A549 (cell line): ENCODE results near the gene C19orf25.

ENCODE experiments used
- CEBPB ChIP-seq, 2 experiments: fragments of >200 bp in 1 of 2; sonication (Bioruptor Twin) in 1 of 2; formaldehyde crosslinking in 1 of 2; IDR thresholded peaks; 2 replicates each; pipeline ENCODE4 v1.6.1; 2012 to 2016
- CHD2 ChIP-seq: fragments of 150-350 bp; IDR thresholded peaks from 2 replicates; pipeline ENCODE4 v1.6.1; 2014; ENCODE audit warnings: low read length; ENCODE audit not compliant: partially characterized antibody
- CTCF ChIP-seq: fragments of >200 bp; sonication (Bioruptor Twin); formaldehyde crosslinking; IDR thresholded peaks from 3 replicates; pipeline ENCODE4 v1.5.1; 2016
- EP300 ChIP-seq, 2 experiments: fragments of >200 bp; sonication (Bioruptor Twin); formaldehyde crosslinking; IDR thresholded peaks; 2 replicates in 1 of 2; 3 replicates in 1 of 2; pipeline ENCODE4 v1.6.1; 2016 to 2017
- MAFK ChIP-seq: fragments of 450-650 bp; IDR thresholded peaks from 2 replicates; pipeline ENCODE4 v1.6.1; 2014; ENCODE audit not compliant: partially characterized antibody
- MAZ ChIP-seq: fragments of 150-350 bp; IDR thresholded peaks from 2 replicates; pipeline ENCODE4 v1.6.1; 2014; ENCODE audit warnings: antibody characterized with exemption, low read depth, low read length, borderline replicate concordance
- POLR2A ChIP-seq: IDR thresholded peaks from 2 replicates; pipeline ENCODE4 v1.6.1; 2012; ENCODE audit warnings: mild to moderate bottlenecking, low read length
- RAD21 ChIP-seq, 2 experiments: fragments of >200 bp in 1 of 2; sonication (Bioruptor Twin) in 1 of 2; formaldehyde crosslinking in 1 of 2; IDR thresholded peaks in 1 of 2; conservative IDR thresholded peaks in 1 of 2; 2 replicates in 1 of 2; 3 replicates in 1 of 2; pipeline ENCODE4 v1.6.1; 2012 to 2018; ENCODE audit warnings: inconsistent platforms in 1 of 2
- RCOR1 ChIP-seq: fragments of 150-350 bp; IDR thresholded peaks from 2 replicates; pipeline ENCODE4 v1.6.1; 2014; ENCODE audit warnings: antibody characterized with exemption, low read length, low read depth
- SMC3 ChIP-seq: fragments of >200 bp; sonication (Bioruptor Twin); formaldehyde crosslinking; IDR thresholded peaks from 3 replicates; pipeline ENCODE4 v1.6.1; 2018; ENCODE audit warnings: inconsistent platforms
- TP53 ChIP-seq: fragments of 250-450 bp; sonication (Bioruptor Pico); IDR thresholded peaks from 2 replicates; pipeline ENCODE4 v1.5.0; 2021; ENCODE audit warnings: mild to moderate bottlenecking, moderate library complexity
- ZNF302 ChIP-seq: fragments of 250-450 bp; sonication (Bioruptor Pico); IDR thresholded peaks from 2 replicates; pipeline ENCODE4 v1.9.0; 2021; ENCODE audit warnings: inconsistent platforms, mild to moderate bottlenecking, moderate library complexity

GRCh38 chr19:1501200-1501595 is 22.2 kb upstream of the C19orf25 start:
- TF ChIP-seq CEBPB (IDR thresholded peaks at IDR 0.05) (no peak), CTCF (no peak), RAD21 (conservative IDR thresholded peaks at IDR 0.05 in 1 of 2, IDR thresholded peaks at IDR 0.05 in 1 of 2) (no peak), MAZ (no peak), CHD2 (no peak), TP53 (no peak), MAFK (no peak), POLR2A (no peak), RCOR1 (no peak), SMC3 (no peak), ZNF302 (CRISPR knock-in tag) (no peak), EP300 (IDR thresholded peaks at IDR 0.05) (no peak)
